PFSK-1 (cell line): Measurements from ENCODE around the gene PTBP3.

Source experiments
- POLR2AphosphoS5 ChIP-seq: IDR thresholded peaks from 2 replicates; pipeline ENCODE4 v1.6.1; 2012; ENCODE audit warnings: low read depth, mild to moderate bottlenecking, control low read depth, low read length, moderate library complexity
- SIN3A ChIP-seq: IDR thresholded peaks from 2 replicates; pipeline ENCODE4 v1.6.1; 2012; ENCODE audit warnings: mild to moderate bottlenecking, low read length, moderate library complexity, borderline replicate concordance; ENCODE audit not compliant: insufficient read depth
- TAF1 ChIP-seq: IDR thresholded peaks from 2 replicates; pipeline ENCODE4 v1.6.1; 2012; ENCODE audit warnings: low read length, control low read depth, borderline replicate concordance; ENCODE audit not compliant: insufficient read depth

- TF ChIP-seq TAF1 = no peak
- TF ChIP-seq POLR2AphosphoS5 = no peak
- no peak for TF ChIP-seq SIN3A
Observed at GRCh38 chr9:112311497-112311896, 21.9 kb downstream of the PTBP3 start.
